SJCRH30 (cell line): ENCODE data around the gene TPH2. TPM values are rescaled to one million over a fixed set of nuclear protein-coding genes. Genes with fewer than 3 reads are reported as not detected.

Source experiments
- DNase-seq, 2 experiments: peaks; one replicate each; pipeline ENCODE4 v3.0.0-alpha.2; 2015 to 2020
- H3K27ac ChIP-seq: fragments of 250-450 bp; sonication (Bioruptor Pico); 2 replicates; pipeline ENCODE4 v1.5.1; 2020; ENCODE audit warnings: mild to moderate bottlenecking, moderate library complexity
- H3K27me3 ChIP-seq: fragments of 250-450 bp; sonication (Bioruptor Pico); 2 replicates; pipeline ENCODE4 v1.5.1; 2020; ENCODE audit warnings: mild to moderate bottlenecking, moderate library complexity
- H3K36me3 ChIP-seq: fragments of 250-450 bp; sonication (Bioruptor Pico); 2 replicates; pipeline ENCODE4 v1.5.1; 2020; ENCODE audit warnings: mild to moderate bottlenecking, moderate library complexity
- H3K4me1 ChIP-seq: fragments of 250-450 bp; sonication (Bioruptor Pico); 2 replicates; pipeline ENCODE4 v1.5.1; 2020; ENCODE audit warnings: mild to moderate bottlenecking, moderate library complexity
- H3K4me3 ChIP-seq: fragments of 250-450 bp; sonication (Bioruptor Pico); 2 replicates; pipeline ENCODE4 v1.5.1; 2020; ENCODE audit warnings: mild to moderate bottlenecking, moderate library complexity
- H3K9me3 ChIP-seq: fragments of 250-450 bp; sonication (Bioruptor Pico); replicated peaks from 2 replicates; pipeline ENCODE4 v1.5.1; 2020; ENCODE audit warnings: mild to moderate bottlenecking, moderate library complexity
- total RNA-seq: library from RNA; depleted of rRNA; stranded (reverse); fragments of >200 nt; shearing (Covaris generic); gene quantifications from 2 replicates; pipeline ENCODE4 v1.2.3, GENCODE V29; 2014; rRNA removed

Gene TPH2
- total RNA-seq, 1 experiment from 2014 or later: not detected

DNA sequence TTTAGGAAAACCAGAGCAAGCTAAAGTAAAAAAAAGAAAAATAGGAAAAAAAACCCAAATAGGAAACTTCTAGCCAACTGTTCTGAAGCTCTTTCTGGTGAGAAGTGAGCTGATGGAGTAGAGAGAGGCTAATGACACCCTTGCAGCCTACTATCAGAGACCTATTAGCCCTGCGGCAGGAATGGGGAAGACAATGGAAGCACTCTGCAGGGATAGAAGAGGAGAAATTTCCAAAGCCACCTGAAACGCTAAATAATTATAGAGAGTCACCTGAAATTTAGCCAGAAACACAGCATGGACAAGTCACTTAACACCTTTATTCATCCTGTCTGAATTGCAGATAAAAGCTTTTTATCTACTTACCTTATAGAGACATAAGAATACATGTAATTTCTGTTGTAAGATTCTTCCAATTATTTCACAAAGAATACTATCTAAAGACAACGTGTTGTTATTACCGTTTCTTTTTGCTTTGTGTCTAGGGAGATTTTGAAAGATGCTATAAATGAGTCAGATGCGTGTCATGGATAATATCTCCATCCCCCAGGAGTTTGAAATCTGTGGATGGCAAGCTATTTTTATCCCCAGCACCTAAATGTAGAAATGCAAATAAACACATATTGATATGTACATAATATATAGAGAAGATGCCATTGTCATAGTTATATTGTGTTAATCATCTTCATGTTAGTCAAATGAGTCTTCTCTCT, 138.6 kb downstream of the TPH2 start:
- Histone ChIP-seq H3K9me3 (no peaks in the 10 kb centered on the region), H3K4me3 (no peak overlapping the region), H3K4me1 (peaks cover 16% of the 10 kb centered on the region), H3K27ac (no peak overlapping the region), H3K36me3 (no peaks in the 10 kb centered on the region), H3K27me3 (no peaks in the 10 kb centered on the region)
- no peak for DNase-seq

DNA sequence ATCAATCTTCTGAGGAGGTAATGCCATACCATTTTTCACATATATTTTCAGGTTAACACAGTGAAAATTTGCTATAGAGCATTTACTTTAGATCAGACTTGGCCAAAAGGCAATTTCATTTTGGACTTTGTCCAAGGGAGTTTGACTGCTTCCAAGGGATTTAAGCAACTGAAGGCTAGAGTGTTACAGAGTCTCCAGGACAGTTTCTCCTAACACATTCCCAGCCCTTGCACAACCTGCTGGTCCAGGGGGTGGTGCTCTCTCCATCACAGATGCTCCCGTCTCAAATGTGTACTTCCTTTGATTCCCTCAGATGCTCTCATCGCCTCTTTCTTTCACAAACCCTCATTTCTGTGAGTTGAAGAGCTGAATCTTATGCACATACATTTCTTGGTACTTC, 143.1 kb downstream of the TPH2 start:
- Histone ChIP-seq H3K27ac (no peak overlapping the region), H3K27me3 (no peaks in the 10 kb centered on the region), H3K4me3 (no peak overlapping the region), H3K36me3 (no peaks in the 10 kb centered on the region), H3K4me1 (no peaks in the 10 kb centered on the region), H3K9me3 (no peaks in the 10 kb centered on the region)
- DNase-seq: no peak

Other genes with a start within 250 kb of the TPH2 start
- 32.3 and 34.5 TPM in 2 replicates for gene RAB21, start 184.0 kb upstream of the TPH2 start, total RNA-seq
- 23.8 and 26.5 TPM in 2 replicates for gene TBC1D15, start 99.1 kb upstream of the TPH2 start, total RNA-seq